ENCODE measurements around the gene GNB5.
A peak's percentile ranks its signal among the peaks of the same experiment; 100 is the strongest.

GNB5 gene

GRCh38 chr15:52213206-52213605 is 22.0 kb upstream of the GNB5 start:
- no peak overlapping the region for H3K4me3 ChIP-seq (ENCODE audit: control insufficient read depth, low read depth, low read length)
- TF ChIP-seq, protein P1, sequence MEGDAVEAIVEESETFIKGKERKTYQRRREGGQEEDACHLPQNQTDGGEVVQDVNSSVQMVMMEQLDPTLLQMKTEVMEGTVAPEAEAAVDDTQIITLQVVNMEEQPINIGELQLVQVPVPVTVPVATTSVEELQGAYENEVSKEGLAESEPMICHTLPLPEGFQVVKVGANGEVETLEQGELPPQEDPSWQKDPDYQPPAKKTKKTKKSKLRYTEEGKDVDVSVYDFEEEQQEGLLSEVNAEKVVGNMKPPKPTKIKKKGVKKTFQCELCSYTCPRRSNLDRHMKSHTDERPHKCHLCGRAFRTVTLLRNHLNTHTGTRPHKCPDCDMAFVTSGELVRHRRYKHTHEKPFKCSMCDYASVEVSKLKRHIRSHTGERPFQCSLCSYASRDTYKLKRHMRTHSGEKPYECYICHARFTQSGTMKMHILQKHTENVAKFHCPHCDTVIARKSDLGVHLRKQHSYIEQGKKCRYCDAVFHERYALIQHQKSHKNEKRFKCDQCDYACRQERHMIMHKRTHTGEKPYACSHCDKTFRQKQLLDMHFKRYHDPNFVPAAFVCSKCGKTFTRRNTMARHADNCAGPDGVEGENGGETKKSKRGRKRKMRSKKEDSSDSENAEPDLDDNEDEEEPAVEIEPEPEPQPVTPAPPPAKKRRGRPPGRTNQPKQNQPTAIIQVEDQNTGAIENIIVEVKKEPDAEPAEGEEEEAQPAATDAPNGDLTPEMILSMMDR (IDR thresholded peaks at IDR 0.05; ENCODE audit: control insufficient read depth, insufficient read depth, low read depth, low read length, missing control alignments), result no peak
- DNase-seq (ENCODE audit: low read depth), result no peak

DNA sequence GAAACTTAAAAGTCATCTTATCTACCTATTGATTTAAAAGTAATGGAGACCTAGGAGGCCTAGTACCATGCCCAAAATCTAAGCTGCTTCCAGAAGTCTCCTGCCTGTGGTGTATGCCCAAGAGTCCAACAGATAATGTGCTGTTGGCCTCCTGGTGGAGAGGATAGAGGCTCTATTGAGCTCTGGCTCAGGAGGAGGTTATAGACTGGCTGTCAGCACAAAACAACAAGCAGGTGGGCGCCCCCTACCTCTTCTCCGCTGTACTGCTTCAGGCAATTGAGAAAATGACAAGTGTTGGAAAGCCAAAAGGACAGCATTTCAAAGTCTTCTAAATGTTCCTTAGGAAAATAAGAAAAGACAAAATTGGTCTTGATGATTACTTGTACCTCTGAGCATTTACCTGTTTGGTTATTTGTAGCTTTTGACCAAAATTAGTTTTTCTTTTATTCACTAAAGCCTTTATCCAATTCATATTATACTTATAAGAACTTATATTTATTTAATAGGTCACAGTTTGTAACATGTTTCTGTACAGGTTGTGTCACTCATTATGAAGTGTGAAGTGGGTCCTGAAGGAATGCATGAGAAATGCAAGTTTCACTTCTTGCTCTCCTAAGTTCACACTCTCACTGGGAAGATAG is 17.2 kb upstream of the GNB5 start:
- no peak overlapping the region for H3K4me3 ChIP-seq (ENCODE audit: control insufficient read depth, low read depth, low read length)
- TF ChIP-seq, protein P1 (IDR thresholded peaks at IDR 0.05; ENCODE audit: control insufficient read depth, insufficient read depth, low read depth, low read length, missing control alignments), result peak; percentile 92
- DNase-seq (ENCODE audit: low read depth), result peak; percentile 33

- TF ChIP-seq, protein P1 (IDR thresholded peaks at IDR 0.05; ENCODE audit: control insufficient read depth, insufficient read depth, low read depth, low read length, missing control alignments), result no peak
- no peak overlapping the region for H3K4me3 ChIP-seq (ENCODE audit: control insufficient read depth, low read depth, low read length)
- DNase-seq (ENCODE audit: low read depth), result no peak
Measured at GRCh38 chr15:52207191-52207590, 16.0 kb upstream of the GNB5 start.

- H3K4me3 ChIP-seq (ENCODE audit: control insufficient read depth, low read depth, low read length), result no peak overlapping the region
- TF ChIP-seq, protein P1 (IDR thresholded peaks at IDR 0.05; ENCODE audit: control insufficient read depth, insufficient read depth, low read depth, low read length, missing control alignments), result no peak
Measured at GRCh38 chr15:52206446-52206845, 15.3 kb upstream of the GNB5 start.

GRCh38 chr15:52204657-52205056 is 13.5 kb upstream of the GNB5 start:
- DNase-seq (ENCODE audit: low read depth), result no peak
- TF ChIP-seq, protein P1 (IDR thresholded peaks at IDR 0.05; ENCODE audit: control insufficient read depth, insufficient read depth, low read depth, low read length, missing control alignments), result no peak
- H3K4me3 ChIP-seq (ENCODE audit: control insufficient read depth, low read depth, low read length), result no peak overlapping the region

More at GRCh38 chr15:52206446-52206845, 15.3 kb upstream of the GNB5 start:
- no peak for DNase-seq (ENCODE audit: low read depth)

DNA sequence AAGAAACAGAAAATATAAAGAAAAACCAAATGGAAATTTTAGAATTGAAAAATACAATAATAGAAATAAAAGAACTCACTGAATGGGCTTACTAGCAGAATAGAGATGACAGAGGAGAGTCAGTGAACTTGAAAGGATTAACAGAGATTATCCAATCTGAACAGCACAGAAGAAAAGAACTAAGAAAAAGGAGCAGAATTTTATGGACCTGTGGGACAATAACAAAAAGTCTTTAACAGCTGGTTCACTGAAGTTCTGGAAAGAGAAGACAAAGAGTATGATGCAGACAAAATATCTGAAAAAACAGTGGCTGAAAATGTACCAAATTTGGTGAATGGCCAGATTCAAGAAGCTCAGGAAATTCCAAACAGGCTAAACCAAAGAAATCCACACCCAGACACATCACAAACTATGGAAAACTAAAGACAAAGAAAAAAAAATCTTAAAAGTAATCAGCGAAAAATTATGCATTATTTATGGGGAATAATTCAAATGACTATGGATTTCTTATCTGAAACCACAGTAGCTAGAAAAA is 9.7 kb upstream of the GNB5 start:
- DNase-seq (ENCODE audit: low read depth), result no peak
- TF ChIP-seq, protein P1 (IDR thresholded peaks at IDR 0.05; ENCODE audit: control insufficient read depth, insufficient read depth, low read depth, low read length, missing control alignments), result no peak

More for the DNA sequence above, 9.7 kb upstream of the GNB5 start:
- no peak overlapping the region for H3K4me3 ChIP-seq (ENCODE audit: control insufficient read depth, low read depth, low read length)
